ENCODE measurements around the gene CD177.
"Not testable (repeated sequence)": the region's sequence is repeated elsewhere in the genome, so short reads cannot be mapped to it uniquely, and the experiment has no call there.

Gene CD177

GRCh38 chr19:43332058-43332922, 21.2 kb upstream of the CD177 start:
- DNase-seq (ENCODE audit: low spot score): no peak

GRCh38 chr19:43336508-43336907, 17.0 kb upstream of the CD177 start:
- not testable (repeated sequence) for DNase-seq (ENCODE audit: low spot score)

GRCh38 chr19:43337737-43338136, 15.7 kb upstream of the CD177 start:
- DNase-seq (ENCODE audit: low spot score): no peak

GRCh38 chr19:43338530-43338929, 15.0 kb upstream of the CD177 start:
- no peak for DNase-seq (ENCODE audit: low spot score)

GRCh38 chr19:43339243-43339930, 14.1 kb upstream of the CD177 start:
- DNase-seq (ENCODE audit: low spot score): not testable (repeated sequence)

- not testable (repeated sequence) for DNase-seq (ENCODE audit: low spot score)
Measured at GRCh38 chr19:43340101-43340500, 13.4 kb upstream of the CD177 start.

GRCh38 chr19:43341098-43341497, 12.4 kb upstream of the CD177 start:
- DNase-seq (ENCODE audit: low spot score): not testable (repeated sequence)

- not testable (repeated sequence) for DNase-seq (ENCODE audit: low spot score)
Measured at GRCh38 chr19:43342104-43342503, 11.4 kb upstream of the CD177 start.

- not testable (repeated sequence) for DNase-seq (ENCODE audit: low spot score)
Measured at GRCh38 chr19:43344347-43344925, 9.1 kb upstream of the CD177 start.

- DNase-seq (ENCODE audit: low spot score): not testable (repeated sequence)
Measured at GRCh38 chr19:43349813-43350212, 3.7 kb upstream of the CD177 start.

GRCh38 chr19:43351998-43352746, 1.3 kb upstream of the CD177 start:
- DNase-seq (ENCODE audit: low spot score): no peak

- no peak for DNase-seq (ENCODE audit: low spot score)
Measured at GRCh38 chr19:43354305-43354627, 780 bp downstream of the CD177 start.

GRCh38 chr19:43356749-43357148, 3.3 kb downstream of the CD177 start:
- not testable (repeated sequence) for DNase-seq (ENCODE audit: low spot score)

GRCh38 chr19:43362179-43362578, 8.7 kb downstream of the CD177 start:
- no peak for DNase-seq (ENCODE audit: low spot score)

- DNase-seq (ENCODE audit: low spot score): no peak
Measured at GRCh38 chr19:43362745-43363144, 9.3 kb downstream of the CD177 start.

GRCh38 chr19:43365677-43366076, 12.2 kb downstream of the CD177 start:
- not testable (repeated sequence) for DNase-seq (ENCODE audit: low spot score)

- no peak for DNase-seq (ENCODE audit: low spot score)
Measured at GRCh38 chr19:43367822-43368221, 14.3 kb downstream of the CD177 start.

- DNase-seq (ENCODE audit: low spot score): not testable (repeated sequence)
Measured at GRCh38 chr19:43368897-43369296, 15.4 kb downstream of the CD177 start.

- no peak for DNase-seq (ENCODE audit: low spot score)
Measured at GRCh38 chr19:43371909-43372308, 18.4 kb downstream of the CD177 start.

GRCh38 chr19:43372462-43372861, 19.0 kb downstream of the CD177 start:
- no peak for DNase-seq (ENCODE audit: low spot score)

GRCh38 chr19:43377624-43378023, 24.1 kb downstream of the CD177 start:
- not testable (repeated sequence) for DNase-seq (ENCODE audit: low spot score)

GRCh38 chr19:43380008-43380407, 26.5 kb downstream of the CD177 start:
- no peak for DNase-seq (ENCODE audit: low spot score)

All from RKO (cell line).